K562 (cell line): ENCODE results near the gene PRTFDC1. TPM values are rescaled to one million over a fixed set of nuclear protein-coding genes. Genes with fewer than 3 reads are reported as not detected.

ENCODE experiments used
- CBFA2T2 ChIP-seq: fragments of 450-650 bp; conservative IDR thresholded peaks from 2 replicates; pipeline ENCODE4 v1.6.1; 2017; ENCODE audit warnings: mild to moderate bottlenecking
- CREBBP ChIP-seq: IDR thresholded peaks from one replicate; pipeline ENCODE4 v1.6.1; 2012; ENCODE audit warnings: low read depth, mild to moderate bottlenecking, control low read depth, inconsistent platforms, low read length
- CTBP1 ChIP-seq: fragments of 450-650 bp; IDR thresholded peaks from 2 replicates; pipeline ENCODE4 v1.6.1; 2016; ENCODE audit warnings: borderline replicate concordance
- DPF2 ChIP-seq: fragments of 450-650 bp; IDR thresholded peaks from 2 replicates; pipeline ENCODE4 v1.6.1; 2016
- GABPA ChIP-seq: fragments of 200-800 bp; sonication (Bioruptor generic); conservative IDR thresholded peaks from 2 replicates; pipeline ENCODE4 v1.6.1; 2016; ENCODE audit warnings: low read depth, missing genetic modification characterization, missing compliant biosample characterization
- HNRNPUL1 ChIP-seq: fragments of 200-400 bp; formaldehyde crosslinking; IDR thresholded peaks from 2 replicates; pipeline ENCODE4 v1.6.1; 2017; ENCODE audit warnings: low read length
- LARP7 ChIP-seq: fragments of 450-650 bp; IDR thresholded peaks from 2 replicates; pipeline ENCODE4 v1.6.1; 2016
- MBD1 ChIP-seq: fragments of 250-450 bp; sonication (Bioruptor Pico); IDR thresholded peaks from 2 replicates; pipeline ENCODE4 v1.8.0; 2022; ENCODE audit warnings: inconsistent platforms
- PHF8 ChIP-seq: fragments of 200-600 bp; sonication (generic); IDR thresholded peaks from 2 replicates; pipeline ENCODE4 v1.6.1; 2012; ENCODE audit warnings: mixed run types, mild to moderate bottlenecking, inconsistent platforms, low read length, moderate library complexity, borderline replicate concordance
- PHTF2 ChIP-seq: fragments of 250-450 bp; sonication (Bioruptor Pico); IDR thresholded peaks from 2 replicates; pipeline ENCODE4 v1.5.0; 2021; ENCODE audit warnings: mild to moderate bottlenecking
- POLR2AphosphoS5 ChIP-seq: IDR thresholded peaks from 2 replicates; pipeline ENCODE4 v1.6.1; 2011; ENCODE audit warnings: mild to moderate bottlenecking, low read depth, low read length, moderate library complexity; ENCODE audit not compliant: control insufficient read depth, insufficient read depth
- PRPF4 ChIP-seq: fragments of 200-400 bp; formaldehyde crosslinking; IDR thresholded peaks from one replicate; pipeline ENCODE4 v1.6.1; 2017; ENCODE audit warnings: low read length, low read depth, mild to moderate bottlenecking; ENCODE audit not compliant: insufficient read depth, poor library complexity, severe bottlenecking
- RBM22 ChIP-seq: fragments of 200-400 bp; formaldehyde crosslinking; IDR thresholded peaks from 2 replicates; pipeline ENCODE4 v1.6.1; 2018; ENCODE audit warnings: low read length, low read depth; ENCODE audit not compliant: poor library complexity, severe bottlenecking
- RFX1 ChIP-seq: fragments of 450-650 bp; IDR thresholded peaks from 2 replicates; pipeline ENCODE4 v1.6.1; 2016; ENCODE audit warnings: mild to moderate bottlenecking, moderate library complexity
- SRSF1 ChIP-seq: fragments of 200-400 bp; formaldehyde crosslinking; IDR thresholded peaks from 2 replicates; pipeline ENCODE4 v1.6.1; 2017; ENCODE audit warnings: mild to moderate bottlenecking, low read depth, low read length, moderate library complexity
- STAT6 ChIP-seq: sonication (generic); formaldehyde crosslinking; IDR thresholded peaks from 2 replicates; pipeline ENCODE4 v1.8.1; 2023; ENCODE audit warnings: mild to moderate bottlenecking, missing genetic modification reagents
- ZFP36 ChIP-seq: fragments of 150-350 bp; IDR thresholded peaks from 2 replicates; pipeline ENCODE4 v1.6.1; 2018; ENCODE audit warnings: low read length, low read depth; ENCODE audit not compliant: partially characterized antibody
- ZNF232 ChIP-seq: sonication (generic); formaldehyde crosslinking; IDR thresholded peaks from 2 replicates; pipeline ENCODE4 v1.8.0; 2022; ENCODE audit warnings: mild to moderate bottlenecking, missing genetic modification reagents
- ZNF282 ChIP-seq: sonication (generic); formaldehyde crosslinking; IDR thresholded peaks from 2 replicates; pipeline ENCODE4 v1.8.1; 2023; ENCODE audit warnings: missing genetic modification reagents
- ZNF512 ChIP-seq: IDR thresholded peaks from 2 replicates; pipeline ENCODE4 v1.6.1; 2016; ENCODE audit warnings: missing genetic modification characterization, missing compliant biosample characterization
- ZNF584 ChIP-seq: fragments of 200-800 bp; sonication (Bioruptor generic); IDR thresholded peaks from 2 replicates; pipeline ENCODE4 v1.6.1; 2016; ENCODE audit warnings: low read depth, mild to moderate bottlenecking, missing genetic modification characterization, missing compliant biosample characterization
- ZNF778 ChIP-seq: fragments of 450-650 bp; formaldehyde crosslinking; IDR thresholded peaks from 2 replicates; pipeline ENCODE4 v1.4.0; 2020; ENCODE audit warnings: mild to moderate bottlenecking, moderate library complexity
- polyA plus RNA-seq, 8 experiments: library from polyadenylated mRNA; depleted of rRNA in 4 of 8; stranded (reverse) in 5 of 8; unstranded in 3 of 8; fragments of >200 nt; fragmentation: Nextera tagmentation in 2 of 8; fragmentation: Illumina TruSeq in 1 of 8; extraction: Ambion mirVana in 2 of 8; extraction: Trizol in 1 of 8; gene quantifications; 2 replicates each; pipeline versions ENCODE4 v1.2.1 to v1.2.3, GENCODE V29; 2011 to 2014; ENCODE audit warnings: inconsistent platforms in 1 of 8, missing spikeins in 1 of 8
- total RNA-seq, 7 experiments: library from RNA; depleted of rRNA in 6 of 7; stranded (reverse); fragments of >200 nt in 6 of 7; fragmentation: Illumina TruSeq in 2 of 7; extraction: Trizol in 2 of 7; gene quantifications; 2 replicates each; pipeline versions ENCODE4 v1.2.1 to v1.2.3, GENCODE V29; 2011 to 2021; ENCODE audit warnings: low replicate concordance in 1 of 7

The PRTFDC1 gene
- total and polyA plus RNA-seq, 9 of the 15 experiments (the other 6 are each of a cell fraction or from before 2014, with no cell fraction given) = 7.0 to 27.6 (median 10.0) TPM

GRCh38 chr10:24951201-24952142 is 934 bp downstream of the PRTFDC1 start (continued):
- TF ChIP-seq PRPF4 (no peak), SRSF1 (no peak), ZNF584 (CRISPR knock-in tag) (no peak), LARP7 (no peak), PHTF2 (CRISPR knock-in tag) (no peak), ZNF512 (tag) (no peak), ZNF282 (no peak), MBD1 (CRISPR knock-in tag) (no peak), RBM22 (no peak), POLR2AphosphoS5 (peak; percentile 76), CTBP1 (peak; percentile 83), RFX1 (no peak), GABPA (tag) (no peak), DPF2 (no peak), PHF8 (peak; percentile 36; the same call in 1 of the 2 replicates), HNRNPUL1 (no peak), ZFP36 (no peak), CREBBP (no peak), ZNF232 (no peak), CBFA2T2 (no peak), STAT6 (CRISPR knock-in tag) (no peak), ZNF778 (no peak)
